ENCODE results near the gene FLNA. TPM values are rescaled to one million over a fixed set of nuclear protein-coding genes. Genes with fewer than 3 reads are reported as not detected.

FLNA gene
- total and polyA plus RNA-seq, 2 donors (not counting 3 experiments of a cell fraction or from before 2014, with no cell fraction given) = 658 to 1,474 TPM

DNA sequence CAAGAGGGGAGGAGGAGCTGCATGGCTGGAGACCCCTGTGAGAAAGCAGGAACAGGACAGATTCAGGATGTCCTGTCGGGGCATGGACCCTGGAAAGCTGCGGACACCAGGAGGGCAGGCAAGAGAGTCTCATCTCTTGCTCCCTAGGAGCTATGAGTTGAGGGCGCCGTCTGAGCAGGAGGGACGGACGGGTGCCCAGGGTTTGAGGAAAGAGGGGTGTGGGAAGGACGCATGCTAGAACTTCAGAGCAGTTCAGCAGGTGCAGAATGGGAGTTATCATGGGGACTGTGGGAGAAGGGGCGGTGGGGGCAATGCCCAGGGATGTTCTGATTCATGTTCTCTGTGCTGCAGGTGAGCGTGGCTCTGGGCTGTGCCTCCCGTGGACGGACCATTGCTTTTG, 54.0 kb downstream of the FLNA start:
- Histone ChIP-seq H3K9me1 (replicated peaks; ENCODE audit: control insufficient read depth, extremely low read depth, insufficient read depth, low read length) (no peaks in the 10 kb centered on the region), H4K20me1 (replicated peaks; ENCODE audit: control insufficient read depth, extremely low read depth, insufficient read depth, low read length) (no peaks in the 10 kb centered on the region), H3K9me3 (replicated peaks; ENCODE audit: control insufficient read depth, insufficient read depth, low read length) (no peaks in the 10 kb centered on the region), H2AFZ (ENCODE audit: low read depth, low read length) (no peak overlapping the region), H3K9ac (replicated peaks; ENCODE audit: extremely low read depth, insufficient read depth, low read length) (no peak overlapping the region), H3K27me3 (ENCODE audit: control insufficient read depth in 2 of 2, insufficient read depth in 2 of 2, low read length in 2 of 2) (no peaks in the 10 kb centered on the region), H3K4me3 (replicated peaks in 1 of 3; ENCODE audit: insufficient read depth in 1 of 3, low read depth in 1 of 3, low read length in 3 of 3) (no peak overlapping the region), H3K36me3 (ENCODE audit: control insufficient read depth in 2 of 2, extremely low read depth in 1 of 2, insufficient read depth in 2 of 2, low read length in 2 of 2) (no peaks in the 10 kb centered on the region), H3K4me2 (ENCODE audit: insufficient read depth, low read length) (no peak overlapping the region), H3K27ac (ENCODE audit: insufficient read depth, low read depth, low read length) (no peak overlapping the region), H3K4me1 (ENCODE audit: control insufficient read depth, extremely low read depth, insufficient read depth, low read length) (peaks cover 3% of the 10 kb centered on the region), H3K79me2 (ENCODE audit: control insufficient read depth, insufficient read depth, low read length) (no peaks in the 10 kb centered on the region)
- POLR2A ChIA-PET = no interaction called here
- CTCF ChIA-PET = no interaction called here
- intact Hi-C loops (cut with micrococcal nuclease) (no loop called here), dilution Hi-C loops (cut with MboI; ENCODE audit: extremely low pct_ligation_motif_present, low sequenced_read_pairs) (no loop called here)
- DNase-seq (ENCODE audit: low read depth, low spot score) = no peak
- FAIRE-seq = no peak
- no TSS peak for BruUV-seq (replicated peaks)
- TF ChIP-seq MYC (IDR thresholded peaks at IDR 0.05; ENCODE audit: low read depth, low read length) (no peak), GATA2 (IDR thresholded peaks at IDR 0.05; ENCODE audit: insufficient read depth, insufficient read length, low read depth, low read length) (no peak), FOS (IDR thresholded peaks at IDR 0.05; ENCODE audit: borderline replicate concordance, insufficient read depth, low read length) (no peak), MAX (IDR thresholded peaks at IDR 0.05; ENCODE audit: insufficient read depth, insufficient read length) (no peak), CTCF (IDR thresholded peaks at IDR 0.05; ENCODE audit: extremely low read depth in 1 of 2, insufficient read depth in 1 of 2, low read depth in 1 of 2, low read length in 2 of 2) (no peak), POLR2A (IDR thresholded peaks at IDR 0.05; ENCODE audit: low read depth, low read length) (no peak), EZH2 (IDR thresholded peaks at IDR 0.05; ENCODE audit: borderline replicate concordance, low read depth, low read length, severe bottlenecking) (no peak), JUN (IDR thresholded peaks at IDR 0.05; ENCODE audit: borderline replicate concordance, insufficient read depth, insufficient read length, low read depth) (no peak), POLR2AphosphoS5 (IDR thresholded peaks at IDR 0.05; ENCODE audit: insufficient read depth, low read depth, low read length) (no peak)
